ENCODE results near the gene LMO4.

The LMO4 gene

DNA sequence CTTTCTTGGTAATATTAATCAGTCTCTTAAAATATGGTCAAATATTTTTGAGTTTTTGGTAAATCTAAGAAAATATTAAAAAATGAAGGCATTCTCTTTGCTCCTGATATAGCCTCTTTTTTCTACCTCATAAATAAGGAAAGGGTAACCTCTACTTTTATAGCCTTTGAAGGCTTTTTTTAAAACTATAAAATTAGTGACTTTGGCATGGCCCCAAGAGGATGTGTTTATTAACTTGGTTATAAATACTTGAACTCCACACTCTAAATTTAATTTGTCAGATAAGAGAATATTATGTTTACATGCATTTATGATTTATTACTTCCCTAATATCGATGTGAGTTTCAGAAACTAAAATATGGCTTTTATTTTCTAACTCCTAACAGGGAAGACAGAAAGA, 60.3 kb downstream of the LMO4 start:
- no peak for TF ChIP-seq CEBPB (IDR thresholded peaks at IDR 0.05)
- TF ChIP-seq, protein P1, sequence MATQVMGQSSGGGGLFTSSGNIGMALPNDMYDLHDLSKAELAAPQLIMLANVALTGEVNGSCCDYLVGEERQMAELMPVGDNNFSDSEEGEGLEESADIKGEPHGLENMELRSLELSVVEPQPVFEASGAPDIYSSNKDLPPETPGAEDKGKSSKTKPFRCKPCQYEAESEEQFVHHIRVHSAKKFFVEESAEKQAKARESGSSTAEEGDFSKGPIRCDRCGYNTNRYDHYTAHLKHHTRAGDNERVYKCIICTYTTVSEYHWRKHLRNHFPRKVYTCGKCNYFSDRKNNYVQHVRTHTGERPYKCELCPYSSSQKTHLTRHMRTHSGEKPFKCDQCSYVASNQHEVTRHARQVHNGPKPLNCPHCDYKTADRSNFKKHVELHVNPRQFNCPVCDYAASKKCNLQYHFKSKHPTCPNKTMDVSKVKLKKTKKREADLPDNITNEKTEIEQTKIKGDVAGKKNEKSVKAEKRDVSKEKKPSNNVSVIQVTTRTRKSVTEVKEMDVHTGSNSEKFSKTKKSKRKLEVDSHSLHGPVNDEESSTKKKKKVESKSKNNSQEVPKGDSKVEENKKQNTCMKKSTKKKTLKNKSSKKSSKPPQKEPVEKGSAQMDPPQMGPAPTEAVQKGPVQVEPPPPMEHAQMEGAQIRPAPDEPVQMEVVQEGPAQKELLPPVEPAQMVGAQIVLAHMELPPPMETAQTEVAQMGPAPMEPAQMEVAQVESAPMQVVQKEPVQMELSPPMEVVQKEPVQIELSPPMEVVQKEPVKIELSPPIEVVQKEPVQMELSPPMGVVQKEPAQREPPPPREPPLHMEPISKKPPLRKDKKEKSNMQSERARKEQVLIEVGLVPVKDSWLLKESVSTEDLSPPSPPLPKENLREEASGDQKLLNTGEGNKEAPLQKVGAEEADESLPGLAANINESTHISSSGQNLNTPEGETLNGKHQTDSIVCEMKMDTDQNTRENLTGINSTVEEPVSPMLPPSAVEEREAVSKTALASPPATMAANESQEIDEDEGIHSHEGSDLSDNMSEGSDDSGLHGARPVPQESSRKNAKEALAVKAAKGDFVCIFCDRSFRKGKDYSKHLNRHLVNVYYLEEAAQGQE (IDR thresholded peaks at IDR 0.05; ENCODE audit: low read depth) = no peak
- TF ChIP-seq EGR1 (IDR thresholded peaks at IDR 0.05) = no peak
- no peak for TF ChIP-seq FOXM1 (IDR thresholded peaks at IDR 0.05; ENCODE audit: borderline replicate concordance, low read depth)
- no peak for TF ChIP-seq YY1 (IDR thresholded peaks at IDR 0.05; ENCODE audit: low read depth)
- no peak for TF ChIP-seq TEAD4 (IDR thresholded peaks at IDR 0.05)
- no peak for TF ChIP-seq EP300 (IDR thresholded peaks at IDR 0.05; ENCODE audit: borderline replicate concordance)
- TF ChIP-seq, protein P2, sequence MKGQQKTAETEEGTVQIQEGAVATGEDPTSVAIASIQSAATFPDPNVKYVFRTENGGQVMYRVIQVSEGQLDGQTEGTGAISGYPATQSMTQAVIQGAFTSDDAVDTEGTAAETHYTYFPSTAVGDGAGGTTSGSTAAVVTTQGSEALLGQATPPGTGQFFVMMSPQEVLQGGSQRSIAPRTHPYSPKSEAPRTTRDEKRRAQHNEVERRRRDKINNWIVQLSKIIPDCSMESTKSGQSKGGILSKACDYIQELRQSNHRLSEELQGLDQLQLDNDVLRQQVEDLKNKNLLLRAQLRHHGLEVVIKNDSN (IDR thresholded peaks at IDR 0.05) = no peak
- no peak for TF ChIP-seq ZBTB7A (IDR thresholded peaks at IDR 0.05; ENCODE audit: low read depth)
- no peak for TF ChIP-seq TCF12 (IDR thresholded peaks at IDR 0.05; ENCODE audit: low read depth)
- no peak for TF ChIP-seq RAD21 (IDR thresholded peaks at IDR 0.05; ENCODE audit: low read depth)
- TF ChIP-seq NFIC (IDR thresholded peaks at IDR 0.05) = no peak
- no peak for TF ChIP-seq TAF1 (IDR thresholded peaks at IDR 0.05; ENCODE audit: low read depth)
- no peak for TF ChIP-seq CREB1 (IDR thresholded peaks at IDR 0.05; ENCODE audit: low read depth)

DNA sequence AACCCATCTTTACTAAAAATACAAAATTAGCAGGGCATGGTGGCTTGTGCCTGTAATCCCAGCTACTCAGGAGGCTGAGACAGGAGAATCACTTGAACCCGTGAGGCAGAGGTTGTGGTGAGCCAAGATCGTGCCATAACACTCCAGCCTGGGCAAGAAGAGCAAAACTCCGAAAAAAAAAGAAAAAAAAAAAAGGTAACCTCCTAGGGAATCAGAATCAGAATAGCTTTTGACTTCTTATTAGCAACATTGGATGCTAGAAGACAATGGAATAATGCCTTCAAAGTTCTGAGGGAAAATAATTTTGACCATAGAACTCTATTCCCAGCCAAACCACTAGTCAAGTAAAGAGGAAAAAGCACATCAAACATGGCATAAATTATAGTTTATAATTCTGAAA, 60.9 kb downstream of the LMO4 start:
- no peak for TF ChIP-seq TAF1 (IDR thresholded peaks at IDR 0.05; ENCODE audit: low read depth)
- TF ChIP-seq ZBTB7A (IDR thresholded peaks at IDR 0.05; ENCODE audit: low read depth) = no peak
- TF ChIP-seq MAX (IDR thresholded peaks at IDR 0.05) = no peak
- TF ChIP-seq EGR1 (IDR thresholded peaks at IDR 0.05) = no peak
- no peak for TF ChIP-seq EP300 (IDR thresholded peaks at IDR 0.05; ENCODE audit: borderline replicate concordance)
- no peak for TF ChIP-seq CEBPB (IDR thresholded peaks at IDR 0.05)
- TF ChIP-seq, protein P2 (IDR thresholded peaks at IDR 0.05) = no peak
- no peak for TF ChIP-seq CREB1 (IDR thresholded peaks at IDR 0.05; ENCODE audit: low read depth)
- TF ChIP-seq RAD21 (IDR thresholded peaks at IDR 0.05; ENCODE audit: low read depth) = no peak
- no peak for TF ChIP-seq TCF12 (IDR thresholded peaks at IDR 0.05; ENCODE audit: low read depth)
- no peak for TF ChIP-seq FOXM1 (IDR thresholded peaks at IDR 0.05; ENCODE audit: borderline replicate concordance, low read depth)
- TF ChIP-seq NFIC (IDR thresholded peaks at IDR 0.05) = no peak
- no peak for TF ChIP-seq YY1 (IDR thresholded peaks at IDR 0.05; ENCODE audit: low read depth)
- TF ChIP-seq, protein P1 (IDR thresholded peaks at IDR 0.05; ENCODE audit: low read depth) = no peak
- TF ChIP-seq TEAD4 (IDR thresholded peaks at IDR 0.05) = no peak

- TF ChIP-seq EP300 (IDR thresholded peaks at IDR 0.05; ENCODE audit: borderline replicate concordance) = no peak
- no peak for TF ChIP-seq CREB1 (IDR thresholded peaks at IDR 0.05; ENCODE audit: low read depth)
- TF ChIP-seq, protein P1 (IDR thresholded peaks at IDR 0.05; ENCODE audit: low read depth) = no peak
- no peak for TF ChIP-seq YY1 (IDR thresholded peaks at IDR 0.05; ENCODE audit: low read depth)
- TF ChIP-seq CEBPB (IDR thresholded peaks at IDR 0.05) = no peak
- TF ChIP-seq TCF12 (IDR thresholded peaks at IDR 0.05; ENCODE audit: low read depth) = no peak
- no peak for TF ChIP-seq MAX (IDR thresholded peaks at IDR 0.05)
- TF ChIP-seq NFIC (IDR thresholded peaks at IDR 0.05) = peak; percentile 38; the same call in 1 of the 2 replicates
- TF ChIP-seq TAF1 (IDR thresholded peaks at IDR 0.05; ENCODE audit: low read depth) = no peak
- TF ChIP-seq TEAD4 (IDR thresholded peaks at IDR 0.05) = peak; percentile 32; the same call in 1 of the 2 replicates
- no peak for TF ChIP-seq FOXM1 (IDR thresholded peaks at IDR 0.05; ENCODE audit: borderline replicate concordance, low read depth)
Observed at GRCh38 chr1:87392248-87393192, 63.8 kb downstream of the LMO4 start.
